ENCODE measurements around the gene CTDSPL2.
"Not testable (repeated sequence)": the region's sequence is repeated elsewhere in the genome, so short reads cannot be mapped to it uniquely, and the experiment has no call there.

The CTDSPL2 gene

DNA sequence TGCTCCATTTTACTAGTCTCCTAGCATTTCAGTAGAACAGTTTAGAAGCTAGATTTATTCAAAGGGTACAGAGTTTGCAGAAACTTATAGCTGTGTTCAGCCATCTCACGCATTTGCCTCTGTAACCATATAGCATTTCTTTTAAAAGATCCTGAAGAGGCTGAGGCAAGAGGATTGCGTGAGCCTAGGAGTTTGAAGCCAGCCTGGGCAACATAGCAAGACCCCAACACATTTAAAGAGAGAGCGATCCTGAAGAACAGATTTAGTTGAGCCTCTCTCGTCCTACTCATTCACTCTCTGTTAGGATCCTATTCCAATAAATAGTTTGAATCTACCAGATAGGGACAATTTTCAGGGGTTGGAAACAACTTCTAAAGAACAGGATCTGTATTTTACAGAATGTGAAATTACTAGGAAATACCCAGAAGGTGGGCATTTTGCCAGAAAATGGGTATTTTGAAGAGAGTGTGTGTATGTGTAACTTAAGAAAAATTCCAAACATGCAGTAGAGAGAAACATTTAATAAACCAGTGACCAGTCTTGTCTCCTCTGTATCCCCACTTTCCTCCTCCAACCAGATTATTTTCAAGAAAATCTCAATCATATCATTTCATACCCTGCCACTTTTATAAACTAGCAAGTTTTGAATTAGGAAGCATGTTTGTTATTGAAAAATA is 114.0 kb downstream of the CTDSPL2 start:
- DNase-seq (ENCODE audit: low spot score) = no peak

DNA sequence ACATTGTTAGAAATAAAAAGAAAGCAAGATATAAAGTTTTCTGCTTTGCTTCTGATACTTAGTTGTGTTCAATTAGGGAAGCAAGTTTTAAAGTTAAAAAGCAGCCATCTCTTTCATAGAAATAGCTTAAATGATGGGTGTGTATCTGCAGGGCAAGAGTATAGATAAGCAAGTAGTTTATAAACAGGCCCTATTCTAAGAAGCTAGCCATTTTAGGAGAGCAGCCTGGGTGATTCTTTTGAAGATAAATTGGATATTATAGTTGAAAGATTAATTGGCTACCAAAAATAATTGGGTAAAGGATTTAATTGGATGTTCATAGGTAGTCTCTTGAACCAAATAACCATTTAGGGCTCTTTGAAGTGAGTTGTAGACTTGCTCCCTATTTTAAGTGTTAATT is 115.2 kb downstream of the CTDSPL2 start:
- DNase-seq (ENCODE audit: low spot score) = no peak

DNA sequence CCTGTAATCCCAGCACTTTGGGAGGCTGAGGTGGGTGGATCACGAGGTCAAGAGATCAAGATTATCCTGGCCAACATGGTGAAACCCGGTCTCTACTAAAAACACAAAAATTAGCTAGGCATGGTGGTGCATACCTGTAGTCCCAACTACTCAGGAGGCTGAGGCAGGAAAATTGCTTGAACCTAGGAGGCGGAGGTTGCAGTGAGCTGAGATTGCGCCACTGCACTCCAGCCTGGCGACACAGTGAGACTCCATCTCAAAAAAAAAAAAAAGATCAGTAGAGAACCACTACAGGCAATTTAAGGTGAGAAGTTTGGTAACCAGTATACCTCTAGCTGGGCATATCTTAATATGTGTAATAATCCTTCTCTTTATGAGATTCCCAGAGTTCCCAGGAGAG is 117.3 kb downstream of the CTDSPL2 start:
- not testable (repeated sequence) for DNase-seq (ENCODE audit: low spot score)

DNA sequence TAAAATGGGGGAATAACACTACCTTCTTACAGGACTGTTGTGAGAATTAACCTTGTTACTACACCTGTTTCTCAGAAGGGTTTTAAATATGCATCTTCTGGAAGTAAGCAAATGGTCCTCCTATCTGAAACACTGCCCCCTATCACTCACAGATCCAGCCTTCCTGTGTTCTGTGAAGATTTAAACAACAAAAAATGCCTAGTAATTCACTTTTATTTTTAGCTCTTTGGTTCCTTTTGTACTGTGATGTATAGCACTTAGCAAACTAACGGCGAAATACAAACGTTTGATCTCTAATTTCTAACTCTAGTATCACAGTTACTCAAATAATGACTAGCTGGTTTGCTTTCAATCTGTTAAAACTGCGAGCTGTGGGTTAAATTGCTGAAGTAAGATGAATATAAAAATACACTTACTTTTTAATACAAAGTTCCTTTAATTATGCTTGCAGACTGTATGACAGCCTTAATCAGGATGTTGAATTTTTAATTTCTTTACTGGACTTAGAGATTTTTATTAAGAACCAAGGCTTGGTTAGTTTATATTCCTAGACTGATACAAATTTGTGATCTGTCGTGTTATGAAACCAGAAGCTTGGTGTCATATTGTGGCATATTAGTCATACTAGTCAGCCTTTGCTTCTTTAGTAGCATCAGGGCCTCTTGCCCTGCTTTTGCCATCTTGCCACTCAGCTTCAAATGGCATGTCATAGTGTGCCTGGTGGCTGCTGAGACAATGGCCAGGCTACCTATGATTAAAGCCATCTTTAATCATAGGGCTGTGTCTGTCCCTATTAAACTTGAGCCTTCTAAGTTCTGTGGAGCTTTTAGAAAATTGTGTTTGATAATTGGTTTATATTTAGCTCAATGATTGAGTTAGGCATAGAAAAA is 118.7 kb downstream of the CTDSPL2 start:
- no peak for DNase-seq (ENCODE audit: low spot score)

DNA sequence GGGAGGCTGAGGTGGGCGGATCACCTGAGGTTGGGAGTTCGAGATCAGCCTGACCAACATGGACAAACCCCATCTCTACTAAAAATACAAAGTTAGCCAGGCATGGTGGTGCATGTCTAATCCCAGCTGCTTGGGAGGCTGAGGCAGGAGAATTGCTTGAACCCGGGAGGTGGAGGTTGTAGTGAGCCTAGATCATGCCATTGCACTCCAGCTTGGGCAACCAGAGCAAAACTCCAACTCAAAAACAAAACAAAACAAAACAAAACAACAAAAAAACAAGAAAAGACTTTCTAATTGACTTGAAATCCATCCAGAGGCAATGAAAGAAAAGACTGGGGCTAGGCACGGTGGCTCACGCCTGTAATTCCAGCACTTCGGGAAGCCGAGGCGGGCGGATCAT is 121.7 kb downstream of the CTDSPL2 start:
- not testable (repeated sequence) for DNase-seq (ENCODE audit: low spot score)

DNA sequence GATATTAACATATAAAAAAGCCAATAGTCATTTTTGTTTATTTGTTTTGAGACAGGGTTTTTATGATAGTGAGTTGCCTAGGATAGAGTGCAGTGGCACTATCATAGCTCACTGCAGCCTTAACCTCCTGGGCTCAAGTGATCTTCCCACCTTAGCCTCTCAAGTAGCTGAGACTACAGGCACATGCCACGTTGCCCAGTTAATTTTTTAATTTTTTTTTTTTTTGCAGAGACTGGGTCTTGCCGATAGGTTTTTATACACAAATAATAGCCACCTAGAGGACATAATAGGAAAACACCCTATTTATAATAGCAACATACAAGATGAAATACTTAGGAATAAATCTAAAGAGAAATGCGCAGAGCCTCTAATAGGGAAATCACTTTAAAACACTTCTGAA is 122.8 kb downstream of the CTDSPL2 start:
- DNase-seq (ENCODE audit: low spot score) = peak; percentile 49

DNA sequence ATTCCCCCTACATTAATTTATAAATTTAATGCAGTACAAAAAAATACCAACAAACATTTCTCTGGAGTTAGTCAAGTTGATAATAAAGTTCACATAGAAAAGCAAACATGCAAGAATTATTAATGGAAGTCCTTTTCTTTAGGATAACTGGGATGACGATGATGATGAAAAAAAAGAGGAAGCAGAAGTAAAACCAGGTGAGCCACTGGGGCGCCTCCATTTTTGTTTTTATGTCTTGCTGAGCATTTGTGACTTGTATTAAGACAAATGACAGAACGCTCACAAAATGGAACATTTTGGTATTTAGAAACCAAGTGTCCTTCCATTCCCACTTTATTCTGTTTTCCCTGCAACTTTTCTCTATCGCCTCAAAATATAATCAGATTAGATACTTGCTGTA is 123.3 kb downstream of the CTDSPL2 start:
- DNase-seq (ENCODE audit: low spot score) = no peak

DNA sequence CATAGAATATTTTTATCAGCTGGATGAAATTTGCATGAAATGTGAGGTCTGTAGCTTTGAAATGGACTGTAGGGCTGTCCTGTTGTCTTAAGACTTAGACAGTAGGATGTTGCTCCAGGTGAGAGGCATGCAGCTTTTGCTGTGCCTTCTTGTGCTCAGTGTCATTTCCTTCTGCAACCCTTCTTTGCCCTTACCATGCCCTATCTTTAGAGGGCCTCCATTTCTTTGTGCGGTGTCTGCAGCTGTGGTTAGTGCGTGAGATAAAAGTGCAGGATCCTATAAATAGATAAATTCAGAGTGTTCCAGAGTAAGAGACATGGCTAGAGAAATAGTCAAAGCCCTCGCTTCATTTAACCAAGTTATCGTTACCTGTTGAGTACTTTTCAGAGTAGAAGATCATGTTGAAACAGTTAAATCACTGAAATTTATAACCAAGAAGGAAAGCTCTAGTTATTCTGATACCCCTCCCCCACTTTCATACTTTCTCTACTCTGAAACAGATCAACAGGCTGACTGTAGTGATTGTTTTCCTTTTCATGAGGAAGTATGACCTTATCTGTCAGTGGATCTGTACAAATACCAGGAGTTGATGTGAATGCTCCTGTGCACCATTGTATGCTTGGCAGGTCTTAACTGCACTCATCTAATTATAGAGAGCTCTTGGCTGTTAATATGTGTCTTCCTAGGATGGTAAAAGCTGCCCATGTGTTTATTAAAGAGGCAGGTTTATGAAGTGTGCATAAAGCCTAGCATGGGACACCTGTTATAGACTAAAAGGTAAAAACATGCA is 127.7 kb downstream of the CTDSPL2 start:
- DNase-seq (ENCODE audit: low spot score) = no peak

DNA sequence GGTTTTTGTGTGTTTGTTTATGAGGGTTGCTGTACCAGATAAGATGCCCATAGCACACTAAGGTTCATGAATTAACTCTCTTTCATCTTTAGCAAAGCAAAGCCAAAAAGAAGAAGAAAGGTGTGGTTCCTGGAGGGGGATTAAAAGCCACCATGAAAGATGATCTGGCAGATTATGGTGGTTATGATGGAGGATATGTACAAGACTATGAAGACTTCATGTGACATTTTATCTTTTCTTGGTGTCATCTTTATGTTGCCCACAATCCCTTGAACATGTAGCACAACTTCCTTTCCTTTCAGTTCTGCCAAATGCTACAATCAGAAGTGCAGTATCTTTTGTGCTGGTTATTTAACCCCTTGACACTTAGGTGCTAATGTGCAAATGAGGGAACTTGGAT is 133.5 kb downstream of the CTDSPL2 start:
- not testable (repeated sequence) for DNase-seq (ENCODE audit: low spot score)

DNA sequence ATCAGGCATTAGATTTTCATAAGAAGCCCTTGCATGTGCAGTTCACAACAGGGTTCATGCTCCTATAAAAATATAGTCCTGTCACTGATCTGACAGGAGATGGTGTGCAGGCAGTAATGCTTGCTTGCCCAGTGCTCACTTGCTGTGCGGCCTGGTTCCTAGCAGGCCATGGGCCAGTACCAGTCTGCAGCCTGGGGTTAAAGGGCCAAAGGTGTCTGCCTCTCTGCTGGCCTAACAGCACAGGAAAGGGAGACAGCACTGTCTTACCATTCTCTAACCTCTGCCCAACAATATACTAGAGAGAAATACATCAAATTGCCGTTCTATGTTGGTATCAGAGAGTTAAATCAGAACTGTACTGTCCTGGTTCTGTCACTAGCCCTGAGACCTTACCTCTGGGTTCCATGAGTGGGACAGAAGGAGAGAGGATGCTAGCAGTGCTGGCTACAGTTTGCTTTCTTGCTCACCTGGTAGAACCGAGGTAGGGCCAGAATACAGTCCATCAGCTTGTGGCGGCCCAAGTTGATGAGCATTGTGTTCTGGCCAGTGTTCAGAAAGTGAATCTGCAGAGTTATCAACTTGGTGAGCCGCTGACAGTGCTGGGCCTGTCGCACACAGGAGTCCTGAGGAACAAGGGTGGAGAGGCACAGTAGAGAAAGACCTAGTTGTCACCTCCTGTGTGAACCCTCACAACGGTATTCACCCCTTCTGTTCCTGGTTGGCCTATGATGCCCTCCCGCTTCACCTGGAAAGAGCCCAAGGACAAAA is 138.1 kb downstream of the CTDSPL2 start:
- no peak for DNase-seq (ENCODE audit: low spot score)

DNA sequence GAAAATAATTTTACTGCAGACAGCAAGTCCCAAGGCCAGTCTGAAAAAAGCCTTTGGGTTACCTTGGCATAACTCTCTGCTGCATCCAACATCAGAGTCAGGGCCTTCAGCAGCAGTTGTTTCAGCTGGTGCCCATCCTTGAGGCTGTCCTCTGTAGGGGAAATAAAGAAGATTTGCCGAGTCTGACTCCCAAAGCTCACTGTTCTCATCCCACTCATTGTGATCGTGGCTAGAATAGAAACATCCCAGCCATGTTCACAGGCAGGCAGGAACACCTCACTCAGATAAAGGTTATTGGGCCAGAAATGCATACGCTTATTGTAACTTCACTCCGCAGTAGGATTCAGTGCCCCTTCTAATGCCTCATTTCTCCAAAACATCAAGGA is 138.7 kb downstream of the CTDSPL2 start:
- no peak for DNase-seq (ENCODE audit: low spot score)

DNA sequence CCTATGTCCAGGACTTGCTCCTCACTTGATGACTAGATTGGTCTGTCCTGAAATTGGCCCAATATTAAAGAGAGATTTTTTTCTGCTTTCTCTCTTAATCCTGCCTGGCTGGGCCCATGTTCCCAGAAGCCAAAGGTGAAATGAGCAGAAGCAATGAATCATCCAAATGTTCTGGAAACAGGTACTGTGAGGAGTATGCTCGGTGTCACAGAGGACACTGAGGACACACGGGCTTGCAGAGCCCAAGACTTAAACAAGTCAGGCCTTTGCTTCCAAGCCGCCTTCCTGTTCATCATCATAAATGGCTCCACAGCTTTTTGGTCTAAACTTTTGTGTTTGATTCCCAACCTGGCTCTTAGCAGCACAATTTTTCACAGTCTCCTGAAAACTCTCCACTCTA is 140.9 kb downstream of the CTDSPL2 start:
- DNase-seq (ENCODE audit: low spot score) = no peak

DNA sequence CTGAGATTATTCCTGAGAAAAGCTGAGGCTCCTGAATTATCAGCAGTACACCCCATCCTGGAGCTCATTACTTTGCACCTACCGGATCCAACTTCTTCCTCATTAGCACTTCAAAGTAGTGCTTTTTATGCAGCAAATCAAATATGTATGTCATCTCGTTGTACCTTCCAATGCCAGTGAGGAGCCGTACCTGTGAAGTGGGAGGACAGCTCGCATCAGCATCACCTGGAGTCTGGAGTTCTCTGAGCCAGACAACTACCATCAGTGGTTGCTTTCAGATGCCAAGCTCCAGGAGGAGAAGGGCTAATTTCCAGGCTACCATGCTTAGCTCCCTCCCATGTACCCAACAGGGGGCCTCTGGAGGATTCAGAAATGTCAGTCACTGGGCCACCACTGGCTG is 141.9 kb downstream of the CTDSPL2 start:
- no peak for DNase-seq (ENCODE audit: low spot score)

DNA sequence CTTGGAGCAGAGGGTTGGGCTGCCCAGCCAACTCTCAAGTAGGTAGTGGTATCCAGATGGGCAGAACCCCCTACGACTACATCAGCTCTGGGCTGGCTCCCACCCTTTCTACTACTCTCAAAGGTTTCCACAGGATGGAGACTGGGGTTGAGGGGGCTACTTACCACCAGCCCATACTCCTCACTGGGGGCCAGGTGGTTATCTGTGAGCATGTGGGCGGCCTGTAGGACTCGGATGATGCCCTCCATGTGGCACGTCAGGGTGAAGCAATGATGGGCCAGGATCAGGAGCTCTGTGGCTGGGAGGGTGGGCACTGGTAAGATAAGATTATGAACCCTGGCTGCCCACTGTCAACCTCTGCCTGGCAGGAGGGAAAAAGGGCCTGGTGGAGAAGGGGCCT is 142.9 kb downstream of the CTDSPL2 start:
- no peak for DNase-seq (ENCODE audit: low spot score)

DNA sequence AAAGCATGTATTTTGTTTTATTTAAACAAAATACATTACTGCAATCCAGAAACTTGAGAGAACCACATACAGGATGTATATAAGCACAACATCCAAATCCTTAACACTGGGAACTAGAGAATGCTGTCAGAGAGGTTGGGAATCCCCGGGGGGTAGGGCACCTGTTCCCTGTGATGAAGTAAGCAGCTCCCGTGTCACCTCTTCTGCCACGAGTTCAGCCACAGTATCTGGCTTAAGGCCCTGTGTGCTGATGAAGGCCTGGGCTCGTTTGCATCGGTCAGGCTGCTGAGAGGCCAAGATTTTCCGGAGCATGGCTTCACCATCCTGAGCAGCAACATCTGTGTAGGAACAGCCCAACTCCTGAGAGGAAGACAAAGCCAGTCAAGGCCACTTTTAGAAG is 146.0 kb downstream of the CTDSPL2 start:
- no peak for DNase-seq (ENCODE audit: low spot score)

DNA sequence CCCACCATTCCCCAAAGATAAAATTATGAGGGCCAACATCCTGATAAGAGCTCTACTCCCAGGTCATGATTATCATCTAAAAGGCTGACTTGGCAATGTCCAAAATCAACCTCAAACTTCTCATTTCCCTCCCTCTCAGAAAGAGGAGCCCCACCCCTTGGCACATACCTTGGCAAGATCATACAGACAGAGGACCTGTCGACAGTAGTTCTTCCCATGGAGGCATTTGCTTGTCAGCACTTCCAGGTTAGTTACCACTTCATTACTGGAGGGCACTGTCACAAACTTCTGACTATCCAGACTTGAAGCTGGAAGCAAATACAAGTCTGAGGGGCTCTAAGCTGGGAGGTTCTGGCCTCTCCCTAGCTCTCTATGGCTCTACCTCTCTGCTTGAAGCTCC is 147.3 kb downstream of the CTDSPL2 start:
- DNase-seq (ENCODE audit: low spot score) = no peak
